Iris pigment epithelial cell (primary cell): ENCODE measurements around the gene DDX56.
"Not testable (repeated sequence)": the region's sequence is repeated elsewhere in the genome, so short reads cannot be mapped to it uniquely, and the experiment has no call there.

ENCODE experiments used
- DNase-seq: peaks from one replicate; pipeline ENCODE4 v3.0.0-alpha.2; 2011; ENCODE audit warnings: low read depth

The DDX56 gene

DNA sequence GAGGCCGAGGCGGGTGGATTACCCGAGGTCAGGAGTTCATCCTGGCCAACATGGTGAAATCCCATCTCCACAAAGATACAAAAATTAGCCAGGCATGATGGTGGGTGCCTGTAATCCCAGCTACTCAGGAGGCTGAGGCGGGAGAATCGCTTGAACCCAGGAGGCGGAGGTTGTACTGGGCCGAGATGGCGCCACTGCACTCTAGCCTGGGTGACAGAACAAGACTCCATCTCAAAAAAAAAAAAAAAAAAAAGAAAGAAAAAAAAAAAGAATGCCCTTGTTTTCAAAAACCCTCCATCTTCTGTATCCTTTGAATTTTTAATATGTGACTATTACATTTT lies 11.1 kb downstream of the DDX56 start:
- DNase-seq, result not testable (repeated sequence)

DNA sequence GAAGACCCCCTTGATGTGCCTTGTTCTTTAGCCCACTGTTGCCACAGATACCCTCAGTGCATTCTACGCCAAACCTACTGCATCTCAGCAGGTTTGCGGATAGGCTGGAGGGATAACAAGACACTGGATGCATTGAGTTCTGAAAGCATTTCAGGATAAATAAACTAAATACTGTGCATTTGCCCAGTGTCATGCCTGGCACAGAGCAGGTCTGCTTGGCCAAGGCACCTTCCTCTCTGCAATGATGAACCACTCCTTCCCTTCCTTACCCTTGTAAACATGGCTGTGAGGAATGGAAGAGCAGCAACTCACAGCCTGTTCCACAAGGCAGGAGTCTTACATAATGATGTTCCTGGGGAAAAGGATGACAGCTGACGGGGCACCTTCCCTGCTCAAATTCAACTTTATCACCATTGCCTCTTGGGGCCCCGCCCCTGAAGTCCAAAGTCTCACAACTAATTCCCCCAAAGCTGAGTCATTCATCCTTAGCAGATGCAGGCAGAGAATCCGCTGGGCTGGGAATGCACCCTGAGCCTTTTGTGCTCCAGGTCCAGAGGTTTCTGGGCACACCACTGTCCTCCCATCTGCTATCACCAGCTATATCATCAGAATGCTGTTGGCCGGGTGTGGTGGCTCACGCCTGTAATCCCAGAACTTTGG lies 11.6 kb downstream of the DDX56 start:
- DNase-seq, result peak; percentile 78

DNA sequence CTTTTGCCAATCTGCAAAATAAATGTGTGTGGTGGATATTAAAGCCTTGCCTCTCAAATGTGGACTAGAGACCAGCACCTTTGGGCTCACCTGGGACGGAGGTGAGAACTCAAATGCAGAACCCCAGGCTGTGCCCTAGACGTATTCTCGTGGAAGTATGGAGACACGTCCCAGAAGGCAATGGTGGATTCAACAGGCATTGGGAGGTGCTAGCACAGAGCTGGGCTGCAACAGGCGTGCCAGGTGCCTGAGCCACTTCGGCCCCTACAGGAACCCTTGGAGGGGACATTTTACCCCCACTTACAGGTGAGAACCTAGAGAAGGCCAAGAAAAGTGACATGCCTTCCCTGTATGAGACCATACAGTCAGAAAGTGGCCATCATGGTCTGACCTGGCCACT lies 12.2 kb downstream of the DDX56 start:
- no peak for DNase-seq

DNA sequence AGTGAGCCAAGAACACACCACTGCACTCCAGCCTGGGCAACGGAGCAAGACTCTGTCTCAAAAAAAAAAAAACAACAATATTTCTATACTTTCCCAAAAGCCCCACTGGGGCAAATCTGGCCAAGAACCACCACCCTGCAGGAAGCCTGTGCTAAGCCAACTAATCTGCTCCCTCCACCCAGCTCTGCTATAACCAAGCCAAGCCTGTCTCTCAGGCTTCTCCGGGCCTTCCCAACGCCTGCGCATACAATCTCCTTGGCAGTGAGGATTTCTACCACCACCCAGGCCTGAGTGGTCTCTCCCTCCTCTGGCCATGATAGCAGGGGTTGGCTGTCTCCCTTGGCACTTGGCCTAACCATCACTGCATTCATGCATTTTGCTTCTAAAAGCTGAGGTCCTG lies 14.2 kb downstream of the DDX56 start:
- DNase-seq, result no peak

DNA sequence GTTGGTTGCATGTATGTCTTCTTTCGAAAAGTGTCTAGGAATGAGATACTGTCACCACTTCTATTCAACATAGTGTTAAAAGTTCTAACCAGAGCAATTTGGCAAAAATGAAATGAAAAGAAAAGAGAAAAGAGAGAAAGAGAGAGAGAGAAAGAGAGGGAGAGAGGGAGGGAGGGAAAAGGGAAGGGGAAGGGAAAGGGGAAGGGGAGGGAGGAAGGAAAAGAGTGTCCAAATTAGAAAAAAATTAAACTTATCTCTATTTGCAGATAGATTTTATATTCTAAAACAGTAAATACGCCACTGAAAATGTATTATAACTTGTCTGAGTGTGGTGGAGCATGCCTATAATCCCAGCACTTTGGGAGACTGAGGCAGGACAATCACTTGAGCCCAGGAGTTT lies 16.2 kb downstream of the DDX56 start:
- no peak for DNase-seq

DNA sequence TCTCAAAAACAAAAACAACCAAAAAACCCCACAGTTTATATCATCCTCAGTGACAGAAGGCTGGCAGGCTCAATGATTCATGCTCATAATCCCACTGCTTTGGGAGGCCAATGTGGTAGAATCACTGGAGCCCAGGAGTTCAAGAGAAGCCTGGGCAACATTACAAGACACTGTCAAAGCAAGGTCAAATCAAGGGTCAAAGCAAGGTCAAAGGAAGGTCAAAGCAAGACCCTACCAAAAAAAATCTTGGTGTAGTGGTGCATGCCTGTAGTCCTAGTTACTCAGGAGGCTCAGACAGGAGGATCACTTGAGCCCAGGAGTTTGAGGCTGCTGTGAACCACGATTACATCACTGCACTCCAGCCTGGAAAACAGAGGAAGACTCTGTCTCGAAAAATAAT lies 18.4 kb downstream of the DDX56 start:
- no peak for DNase-seq

DNA sequence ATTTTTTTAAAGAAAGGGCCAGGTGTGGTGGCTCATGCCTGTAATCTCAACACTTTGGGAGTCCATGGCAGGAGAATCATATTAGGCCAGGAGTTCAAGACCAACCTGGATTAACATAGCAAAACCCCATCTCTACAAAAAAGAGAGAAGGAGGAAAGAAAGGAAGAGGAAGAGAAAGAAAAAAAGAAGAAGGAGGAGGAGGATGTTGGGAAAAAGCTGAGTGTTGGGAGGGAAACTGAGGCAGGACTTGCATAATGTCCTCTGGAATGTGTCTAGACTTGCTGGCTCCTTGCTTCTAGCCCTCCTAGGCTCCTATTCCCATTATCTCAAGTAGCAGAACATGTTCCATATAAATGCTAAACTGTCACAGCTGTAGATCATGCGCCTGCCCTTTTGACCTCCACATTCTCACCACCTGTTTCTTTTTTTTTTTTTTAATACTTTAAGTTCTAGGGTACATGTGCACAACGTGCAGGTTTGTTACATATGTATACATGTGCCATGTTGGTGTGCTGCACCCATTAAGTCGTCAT lies 21.2 kb downstream of the DDX56 start:
- not testable (repeated sequence) for DNase-seq

DNA sequence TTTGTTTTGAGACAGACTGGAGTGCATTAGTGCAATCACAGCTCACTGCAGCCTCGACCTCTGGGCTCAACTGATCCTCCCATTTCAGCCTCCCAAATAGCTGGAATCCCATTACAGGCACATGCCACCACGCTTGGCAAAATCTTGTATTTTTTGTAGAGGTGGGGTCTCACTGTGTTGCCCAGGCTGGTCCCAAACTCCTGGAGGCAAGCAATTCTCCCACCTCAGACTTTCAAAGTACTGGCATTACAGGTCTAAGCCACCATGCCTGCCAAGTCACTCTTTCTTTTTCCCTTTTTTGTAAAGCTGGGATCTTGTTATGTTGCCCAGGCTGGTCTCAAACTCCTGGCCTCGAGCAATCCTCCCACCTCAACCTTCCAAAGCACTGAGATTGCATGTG lies 24.3 kb downstream of the DDX56 start:
- DNase-seq, result no peak

DNA sequence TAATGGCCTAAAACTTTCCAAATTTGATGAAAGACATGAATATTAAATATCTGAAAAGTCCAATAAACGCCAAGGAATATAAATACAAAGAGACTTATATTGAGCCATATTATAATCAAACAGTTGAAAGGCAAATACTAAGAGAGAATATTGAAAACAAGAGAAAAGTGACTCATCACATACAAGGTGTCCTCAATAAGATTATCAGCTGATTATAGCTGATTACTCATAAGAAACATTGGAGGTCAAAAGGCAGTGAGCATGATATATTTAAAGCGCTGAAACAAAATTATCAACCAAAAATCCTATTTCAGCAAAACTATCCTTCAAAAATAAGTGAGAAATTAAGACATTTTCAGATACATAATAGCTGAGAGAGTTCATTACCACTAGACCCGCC lies 24.8 kb downstream of the DDX56 start:
- DNase-seq, result no peak

DNA sequence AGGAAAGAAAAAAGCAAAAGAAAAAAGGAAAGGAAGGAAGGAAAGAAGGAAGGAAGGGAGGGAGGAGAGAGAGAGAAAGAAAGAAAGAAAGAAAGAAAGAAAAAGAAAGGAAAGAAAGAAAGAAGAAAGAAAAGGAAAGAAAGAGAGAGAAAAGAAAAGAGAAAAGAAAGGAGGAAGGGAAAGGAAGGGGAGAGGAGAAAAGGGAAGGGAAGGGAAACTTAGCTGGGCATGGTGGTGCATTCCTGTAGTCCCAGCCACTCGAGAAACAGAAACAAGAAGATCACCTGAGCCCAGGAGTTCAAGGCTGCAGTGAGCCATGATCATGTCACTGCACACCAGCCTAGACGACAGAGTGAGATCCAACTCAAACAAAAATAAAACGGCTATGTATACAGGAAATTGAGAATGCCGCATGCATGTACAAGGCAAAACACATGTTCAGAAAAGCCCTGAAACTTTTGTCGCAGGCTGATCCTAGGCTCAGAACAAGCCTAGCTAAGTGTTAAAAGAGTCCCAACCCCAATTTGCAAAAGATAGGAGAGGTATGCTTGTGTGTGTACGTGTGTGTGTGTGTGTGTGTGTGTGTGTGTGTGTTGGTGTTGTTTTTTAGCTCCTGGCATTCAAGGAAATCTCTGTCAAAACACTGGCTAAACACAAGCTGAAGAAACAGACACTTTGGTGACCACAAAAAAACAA lies 26.0 kb downstream of the DDX56 start:
- peak; percentile 27 for DNase-seq

DNA sequence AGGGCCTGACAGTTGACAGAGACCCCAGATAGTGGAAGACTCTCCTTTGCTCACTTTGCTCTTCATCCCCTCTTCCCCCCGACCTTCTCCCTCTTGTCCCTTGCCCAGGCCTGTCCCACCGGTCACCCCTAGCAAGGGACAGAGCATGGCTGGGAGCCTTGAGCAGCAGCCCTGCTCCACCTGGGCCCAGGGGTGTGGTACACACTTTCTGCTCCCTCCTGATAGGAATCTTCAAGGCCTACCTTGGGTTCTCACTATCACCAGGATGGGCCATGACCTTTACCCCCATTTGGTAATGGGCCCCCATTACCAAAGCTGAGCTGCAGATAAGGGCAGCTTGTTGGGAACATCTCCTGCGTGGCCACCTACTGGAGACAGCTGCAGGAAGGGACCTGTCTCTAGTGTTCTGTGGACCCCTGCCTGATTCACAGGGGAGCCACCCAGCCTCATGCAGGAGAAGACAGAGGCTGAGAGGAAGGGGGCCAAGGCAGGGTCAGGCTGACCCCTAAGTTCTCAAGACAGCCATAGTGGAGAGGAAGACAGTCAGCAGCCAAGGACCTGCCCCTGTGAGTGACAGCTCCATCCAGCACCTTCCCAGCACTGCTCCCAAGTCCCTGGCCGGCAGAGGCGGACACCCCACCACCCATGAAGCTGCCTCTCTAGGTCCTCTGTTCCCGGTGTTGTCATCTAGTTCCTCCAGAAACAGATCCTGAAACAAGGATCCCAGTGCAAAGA lies 31.7 kb downstream of the DDX56 start:
- DNase-seq, result no peak

DNA sequence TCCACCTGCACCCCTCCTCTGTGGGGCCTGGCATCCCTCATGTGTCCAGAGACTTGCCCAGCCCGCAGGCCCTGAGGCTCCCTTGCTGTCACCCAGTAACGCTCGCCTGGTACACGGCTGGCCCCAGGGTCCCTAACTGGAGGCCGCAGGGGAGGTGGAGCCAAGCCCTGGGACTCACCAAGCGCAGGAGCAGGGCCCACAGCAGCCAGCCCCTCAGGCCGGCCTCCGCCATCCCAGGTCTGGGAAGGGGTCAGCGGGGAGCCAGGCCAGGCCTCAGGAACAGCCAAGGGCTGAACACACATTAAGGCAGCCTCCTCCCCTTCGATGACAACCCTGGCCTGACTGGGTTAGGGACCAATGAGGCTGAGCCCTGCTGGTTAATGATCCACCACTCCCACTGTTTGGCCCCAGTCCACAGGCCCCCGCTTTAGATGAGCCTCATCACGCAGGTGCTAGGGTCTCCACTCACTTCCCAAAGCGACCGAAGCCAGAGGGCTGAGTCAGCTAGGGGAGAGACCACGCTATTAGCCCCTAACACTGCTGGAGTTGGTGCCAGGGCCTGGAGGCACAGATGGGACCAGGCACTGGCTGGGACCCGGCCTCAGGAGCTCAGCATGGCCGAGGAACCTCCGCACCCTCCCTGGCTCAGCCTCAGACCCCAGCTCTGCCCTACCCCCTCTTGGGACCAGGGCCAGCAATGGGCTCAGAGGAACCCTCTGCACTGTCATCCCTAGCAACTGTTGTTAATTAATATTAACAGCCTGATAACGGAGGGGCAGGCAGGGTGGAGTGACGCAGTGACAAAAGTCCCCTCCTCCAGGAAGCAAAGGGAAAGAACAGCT lies 32.5 kb downstream of the DDX56 start, which contains the start of gene NPC1L1:
Gene NPC1L1, minus strand, starts transcription at position 303 of the 842 bp plus-strand sequence. Its CDS starts 71 bp downstream, at position 232.
- no peak for DNase-seq

DNA sequence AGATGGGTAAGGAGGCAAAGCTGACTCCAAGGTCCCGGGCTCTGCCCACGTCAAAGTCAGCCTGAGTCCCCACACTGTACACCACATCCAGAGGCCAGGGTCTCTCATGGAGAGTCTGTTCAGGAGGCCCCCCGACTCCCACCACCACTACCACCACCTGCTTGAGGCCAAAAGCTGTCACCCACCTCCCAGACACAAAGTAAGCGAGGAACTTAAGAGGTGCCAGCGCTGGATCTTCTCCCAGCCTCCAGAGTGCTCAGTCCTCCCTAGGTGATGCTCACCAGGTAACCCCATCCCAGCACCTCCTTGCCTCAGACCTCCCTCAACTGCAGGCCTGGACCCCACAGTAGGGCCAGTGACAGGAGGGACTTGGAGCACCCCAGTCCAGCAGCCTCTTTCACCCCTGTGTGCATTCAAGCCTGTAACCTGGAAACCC lies 33.1 kb downstream of the DDX56 start:
- DNase-seq, result no peak

DNA sequence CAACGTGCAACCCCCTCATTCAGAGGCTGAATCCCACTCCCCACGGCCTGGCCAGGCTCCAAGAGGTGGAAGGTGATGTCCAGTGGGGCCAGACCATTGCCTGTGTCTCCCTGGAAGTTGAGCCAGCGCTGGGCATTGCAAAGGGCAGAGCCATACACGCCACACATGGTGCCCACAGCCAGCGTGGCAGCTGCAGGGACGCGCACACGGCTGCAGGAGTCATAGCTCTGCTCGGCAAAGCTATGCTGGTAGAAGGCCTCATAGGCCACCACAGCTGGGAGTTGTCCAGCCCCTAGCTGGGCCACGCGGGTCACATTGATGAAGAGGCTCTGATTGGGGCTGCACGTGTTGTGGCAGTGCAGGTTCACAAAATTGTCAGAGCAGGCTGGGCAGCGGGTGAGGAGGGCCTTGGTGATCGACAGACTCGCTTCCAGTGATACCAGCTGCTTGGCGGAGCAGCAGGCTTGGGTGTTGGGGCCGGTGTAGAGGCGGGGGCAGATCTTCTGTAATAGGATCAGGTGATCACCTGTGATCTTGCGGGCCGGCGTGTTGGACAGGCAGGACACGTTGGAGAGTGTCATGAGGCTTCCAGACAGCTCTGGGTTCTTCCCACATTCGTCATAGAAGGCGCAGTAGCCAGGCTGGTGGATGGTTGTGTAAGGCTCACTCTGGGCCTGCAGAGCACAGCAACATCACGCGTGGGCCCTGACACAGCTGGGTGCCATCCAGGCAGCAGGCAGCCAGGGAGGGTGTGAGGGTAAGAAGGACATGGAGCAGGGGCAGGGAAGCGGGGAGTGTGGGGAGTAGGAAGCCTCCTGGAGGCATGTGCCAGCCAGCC lies 33.8 kb downstream of the DDX56 start:
- no peak for DNase-seq

DNA sequence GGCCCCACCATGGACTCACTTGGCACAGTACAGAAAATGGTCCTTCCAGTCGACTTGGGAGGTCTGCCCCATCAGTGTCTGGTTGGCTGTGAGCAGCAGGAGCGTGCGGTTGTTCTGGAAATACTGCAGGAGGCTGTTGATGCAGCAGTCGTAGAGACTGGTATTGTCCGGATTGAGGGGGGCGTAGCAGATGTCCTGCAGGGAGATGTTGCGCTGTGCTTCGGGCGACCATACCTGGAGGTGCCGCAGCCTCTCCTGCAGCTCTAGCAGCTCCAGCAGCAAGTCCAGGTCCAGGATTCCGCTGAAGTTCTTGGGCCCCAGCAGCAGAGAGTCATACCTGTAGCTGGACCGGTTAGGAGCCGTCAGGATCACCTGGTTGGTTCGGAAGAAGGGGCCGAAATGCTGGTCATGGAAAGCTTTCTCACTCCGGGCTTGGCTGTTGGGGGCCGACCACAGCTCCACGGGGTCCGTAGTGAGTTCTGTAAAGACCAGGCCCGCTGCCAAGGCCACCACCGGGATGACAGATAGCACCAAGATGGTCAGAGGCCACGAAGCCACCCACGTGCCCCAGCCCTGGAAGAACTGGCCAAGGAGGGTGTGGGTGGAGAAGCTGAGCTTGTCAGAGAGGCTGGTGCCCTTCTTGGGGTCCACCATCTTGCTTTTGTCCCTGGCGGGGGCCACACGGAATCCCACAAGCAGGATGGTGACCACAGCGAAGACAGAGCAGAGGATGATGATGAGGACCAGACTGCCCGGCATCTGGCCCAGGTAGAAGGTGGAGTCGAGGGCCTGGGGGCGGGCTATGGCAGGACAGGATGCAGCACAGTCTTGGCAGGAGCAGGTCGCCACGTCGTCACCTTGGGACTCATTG lies 34.7 kb downstream of the DDX56 start:
- DNase-seq, result no peak

DNA sequence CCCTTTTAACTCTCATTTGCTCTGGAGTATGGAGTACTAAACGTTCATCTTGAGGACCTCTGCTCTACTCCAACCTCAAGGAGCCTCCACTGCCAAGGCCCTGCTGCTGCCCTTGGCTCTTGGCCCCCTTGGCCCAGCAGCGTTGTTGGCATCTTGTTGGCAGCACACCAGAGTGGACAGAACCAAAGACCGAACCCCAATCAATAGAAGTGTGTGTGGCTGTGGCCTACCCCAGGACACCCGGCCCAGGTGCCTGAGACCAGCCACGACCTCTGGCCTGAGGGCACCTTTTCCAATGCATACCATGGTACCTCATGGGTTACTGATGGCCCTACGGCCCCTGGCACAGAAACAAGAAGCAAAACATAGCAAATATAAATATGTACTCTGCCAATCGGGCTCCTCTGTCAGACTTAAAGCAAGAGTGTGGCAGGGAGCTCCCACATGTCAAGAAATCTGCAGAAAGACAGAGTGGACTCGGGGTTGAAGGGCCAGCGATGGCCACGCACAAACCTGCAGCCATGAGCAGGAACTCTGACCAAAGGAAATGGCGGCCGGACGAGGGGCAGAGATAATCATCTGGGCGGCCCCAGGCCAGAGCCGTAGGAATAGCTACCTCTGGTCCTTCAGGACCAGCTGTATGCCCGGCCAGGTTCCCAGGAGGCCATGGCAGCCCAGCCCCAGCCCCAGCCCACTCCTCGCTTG lies 35.5 kb downstream of the DDX56 start:
- DNase-seq, result no peak

DNA sequence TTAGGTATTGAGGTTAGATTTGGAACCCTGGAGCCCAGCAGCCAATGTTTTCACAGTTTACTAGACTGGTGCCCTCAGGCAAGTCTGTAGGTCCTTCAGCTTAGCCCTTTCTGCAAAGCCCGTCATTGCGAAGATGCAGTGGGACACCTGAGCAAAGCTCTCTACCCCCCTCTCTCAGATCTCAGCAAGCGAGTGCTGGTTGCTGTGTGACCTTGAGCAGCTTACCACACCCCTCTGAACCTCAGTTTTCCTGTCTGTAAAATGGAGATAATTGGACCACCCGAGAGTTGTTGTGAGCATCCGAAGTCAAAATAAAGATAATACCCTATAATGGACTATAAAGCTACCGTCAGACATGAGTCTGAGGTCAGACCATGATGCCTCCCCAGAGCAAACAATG lies 36.3 kb downstream of the DDX56 start:
- no peak for DNase-seq

DNA sequence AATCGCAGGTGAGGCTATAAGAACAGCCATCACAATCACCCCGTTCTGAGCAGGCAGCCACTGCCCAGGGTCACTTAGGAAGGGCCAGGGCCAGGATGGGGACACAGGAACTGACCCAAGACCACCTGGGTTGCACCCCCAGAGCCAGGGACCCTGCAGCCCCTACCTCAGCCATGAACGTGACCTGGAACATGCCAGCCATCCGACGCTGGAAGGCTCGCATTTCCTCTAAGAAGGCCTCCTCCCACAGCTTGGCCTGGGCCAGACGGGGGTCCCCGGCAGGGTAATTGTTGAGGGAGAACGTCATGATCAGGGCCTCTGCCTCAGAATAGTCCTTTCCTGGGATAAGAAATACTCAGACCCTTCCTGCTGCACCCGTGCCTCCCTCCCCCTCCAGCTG lies 37.6 kb downstream of the DDX56 start:
- DNase-seq, result no peak

DNA sequence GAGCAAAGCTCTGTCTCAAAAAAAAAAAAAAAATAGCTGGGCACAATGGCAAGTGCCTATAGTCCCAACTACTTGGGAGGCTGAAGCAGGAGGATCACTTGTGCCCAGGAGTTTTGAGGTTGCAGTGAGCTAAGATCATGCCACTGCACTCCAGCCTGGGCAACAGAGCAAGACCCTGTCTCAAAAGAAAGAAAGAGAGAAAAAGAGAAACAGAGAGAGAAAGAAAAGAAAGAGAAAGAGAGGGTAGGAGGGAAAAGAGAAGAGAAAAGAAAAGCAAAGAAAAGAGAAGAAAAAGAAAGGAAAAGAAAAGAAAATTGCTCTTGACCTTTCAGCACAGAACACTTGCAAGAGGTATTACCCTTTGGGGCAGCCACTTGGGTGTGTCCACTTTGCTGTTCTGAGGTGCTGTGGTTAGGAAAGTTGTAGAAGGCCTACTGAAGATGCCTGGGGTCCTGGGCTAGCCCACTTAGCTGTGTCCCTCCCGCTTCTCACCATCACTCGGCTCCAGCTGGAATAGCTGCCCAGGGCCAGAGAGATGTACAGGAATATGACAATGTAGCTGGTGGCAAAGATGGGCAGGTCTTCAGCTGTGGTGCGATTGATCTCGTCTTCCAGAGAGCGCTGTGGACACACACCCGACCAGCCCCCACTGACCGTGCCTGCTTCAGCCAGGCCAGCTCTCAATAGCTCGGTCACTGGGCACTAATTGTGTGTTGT lies 38.2 kb downstream of the DDX56 start:
- no peak for DNase-seq
